OCI-LY7 (cell line): ENCODE measurements around the gene CEP57L1. TPM values are rescaled to one million over a fixed set of nuclear protein-coding genes. Genes with fewer than 3 reads are reported as not detected.

Source experiments
- BruUV-seq: library from RNA; stranded (reverse); fragments of 400-500 nt; replicated peaks from 2 replicates; lab custom pipeline; 2021; lab: Mats Ljungman, UMichigan
- CTCF ChIA-PET: fragments of 300-600 bp; sonication (Branson Sonifier 250); formaldehyde crosslinking; loops from one replicate; lab custom pipeline; 2022; ENCODE audit warnings: antibody characterized with exemption; ENCODE audit not compliant: unreplicated experiment; lab: Charles Lee
- POLR2A ChIA-PET: fragments of 300-600 bp; sonication (Branson Sonifier 250); formaldehyde crosslinking; loops from one replicate; lab custom pipeline; 2022; ENCODE audit warnings: antibody characterized with exemption; lab: Charles Lee
- DNase-seq: peaks from one replicate; pipeline ENCODE4 v3.0.0-alpha.2; 2015; ENCODE audit warnings: low spot score
- H2AFZ ChIP-seq: fragments of 200-600 bp; sonication (generic), shearing (Covaris generic); 2 replicates; pipeline ENCODE4 v1.6.1; 2014; ENCODE audit warnings: mild to moderate bottlenecking, antibody characterized with exemption, low read length, moderate library complexity
- H3K27ac ChIP-seq: fragments of 200-600 bp; sonication (generic); 2 replicates; pipeline ENCODE4 v1.5.1; 2014; ENCODE audit warnings: mixed run types, low read depth, mild to moderate bottlenecking, moderate library complexity, low read length, inconsistent platforms; ENCODE audit not compliant: poor library complexity, severe bottlenecking
- H3K36me3 ChIP-seq: fragments of 200-600 bp; sonication (generic); 2 replicates; pipeline ENCODE4 v1.6.1; 2014; ENCODE audit warnings: mild to moderate bottlenecking, antibody characterized with exemption, low read length, moderate library complexity, mixed read lengths; ENCODE audit not compliant: insufficient read depth
- H3K4me1 ChIP-seq: fragments of 200-600 bp; sonication (generic); 2 replicates; pipeline ENCODE4 v1.5.1; 2014; ENCODE audit warnings: mild to moderate bottlenecking, low read length; ENCODE audit not compliant: insufficient read depth, poor library complexity, severe bottlenecking
- H3K4me2 ChIP-seq: fragments of 200-600 bp; sonication (generic); 2 replicates; pipeline ENCODE4 v1.6.1; 2014; ENCODE audit warnings: mild to moderate bottlenecking, low read length
- H3K4me3 ChIP-seq: fragments of 200-600 bp; sonication (generic); 2 replicates; pipeline ENCODE4 v1.5.1; 2014; ENCODE audit warnings: mild to moderate bottlenecking, low read depth, low read length; ENCODE audit not compliant: poor library complexity, severe bottlenecking
- H3K79me2 ChIP-seq: fragments of 200-600 bp; sonication (generic); 2 replicates; pipeline ENCODE4 v1.6.1; 2016; ENCODE audit warnings: low read depth, mild to moderate bottlenecking, low read length, moderate library complexity, mixed read lengths; ENCODE audit not compliant: insufficient read depth
- H3K9me2 ChIP-seq: fragments of 200-600 bp; sonication (generic); 2 replicates; pipeline ENCODE4 v1.6.1; 2016; ENCODE audit warnings: mild to moderate bottlenecking, low read length, mixed read lengths; ENCODE audit not compliant: insufficient read depth
- H3K9me3 ChIP-seq: fragments of 200-600 bp; sonication (generic); 2 replicates; pipeline ENCODE4 v1.6.1; 2014; ENCODE audit warnings: mild to moderate bottlenecking, mixed run types, low read length, mixed read lengths
- H4K20me1 ChIP-seq: fragments of 200-600 bp; sonication (generic); 2 replicates; pipeline ENCODE4 v1.6.1; 2014; ENCODE audit warnings: mild to moderate bottlenecking, antibody characterized with exemption, low read length, moderate library complexity, mixed read lengths; ENCODE audit not compliant: insufficient read depth
- CTCF ChIP-seq: fragments of 200-600 bp; sonication (generic); conservative IDR thresholded peaks from 2 replicates; pipeline ENCODE4 v1.5.1; 2014; ENCODE audit warnings: mild to moderate bottlenecking, antibody characterized with exemption, low read length, moderate library complexity, mixed read lengths
- EZH2phosphoT487 ChIP-seq: fragments of 200-600 bp; sonication (generic); IDR thresholded peaks from 2 replicates; pipeline ENCODE4 v1.6.1; 2018; ENCODE audit warnings: low read depth, borderline replicate concordance, mild to moderate bottlenecking, mixed run types, antibody characterized with exemption, low read length, moderate library complexity, mixed read lengths
- intact Hi-C: fragments of 100-400 bp; cut with micrococcal nuclease; formaldehyde crosslinking; loops from one replicate; pipeline ENCODE4 v1.10.0; 2022; ENCODE audit not compliant: unreplicated experiment
- total RNA-seq, 2 experiments: library from RNA; depleted of rRNA in 1 of 2; stranded (reverse); fragments of >200 nt in 1 of 2; shearing (Covaris generic) in 1 of 2; gene quantifications; 2 replicates each; pipeline ENCODE4 v1.2.3, GENCODE V29; 2014 to 2022

The CEP57L1 gene
- total RNA-seq, 2 experiments from 2014 or later = 22.7 to 28.2 TPM

GRCh38 chr6:109073344-109074132, 21.8 kb upstream of the CEP57L1 start:
- Histone ChIP-seq H3K9me2 (no peaks in the 10 kb centered on the region), H3K36me3 (no peaks in the 10 kb centered on the region), H3K9me3 (no peaks in the 10 kb centered on the region), H3K4me1 (peaks cover 53% of the 10 kb centered on the region), H4K20me1 (no peaks in the 10 kb centered on the region), H3K4me2 (peak overlapping the region; percentile 40), H3K27ac (no peak overlapping the region), H3K4me3 (no peak overlapping the region), H2AFZ (no peak overlapping the region; the same call in 1 of the 2 replicates), H3K79me2 (peaks cover 29% of the 10 kb centered on the region; the same call in 1 of the 2 replicates)
- intact Hi-C loops = loop anchor here (1.0 to 5.0 kb wide), 6 partner anchors 129 to 531 kb away; no protein-coding TSS in a partner anchor
- BruUV-seq = no TSS peak
- TF ChIP-seq EZH2phosphoT487 = no peak
- TF ChIP-seq CTCF = peak; percentile 92
- ChIA-PET POLR2A (interaction anchor here (0.6 to 1.7 kb wide), 9 partner anchors 17 to 533 kb away, joined by 3 to 6 read pairs (median 3); partner anchors contain the start of gene CEP57L1), CTCF (interaction anchor here (0.6 to 1.0 kb wide), 2 partner anchors 267 to 515 kb away, joined by 3 read pairs; no protein-coding TSS in a partner anchor)
- peak; percentile 82 for DNase-seq

GRCh38 chr6:109074133-109074415, 21.2 kb upstream of the CEP57L1 start:
- DNase-seq = no peak
- no peak overlapping the region for H3K4me2 ChIP-seq
- no TSS peak for BruUV-seq
- no peak overlapping the region for H3K27ac ChIP-seq
- H3K9me2 ChIP-seq = no peaks in the 10 kb centered on the region
- intact Hi-C loops = loop anchor here (5.0 kb wide), 1 partner anchor 517 kb away; no protein-coding TSS in a partner anchor
- no peak overlapping the region for H3K4me3 ChIP-seq
- TF ChIP-seq CTCF = no peak
- TF ChIP-seq EZH2phosphoT487 = no peak
- peaks cover 34% of the 10 kb centered on the region; the same call in 1 of the 2 replicates for H3K79me2 ChIP-seq
- no peak overlapping the region for H2AFZ ChIP-seq
- ChIA-PET POLR2A (interaction anchor here (0.5 to 1.7 kb wide), 4 partner anchors 16 to 168 kb away, joined by 3 to 4 read pairs (median 3); no protein-coding TSS in a partner anchor), CTCF (no interaction called here)
- H3K36me3 ChIP-seq = no peaks in the 10 kb centered on the region
- H3K9me3 ChIP-seq = no peaks in the 10 kb centered on the region
- no peaks in the 10 kb centered on the region for H4K20me1 ChIP-seq
- peaks cover 59% of the 10 kb centered on the region for H3K4me1 ChIP-seq
